DMS153 treated with DMSO at 0.1 percent for 48 hours (cell line): ENCODE results near the gene WSCD2.

Source experiments
- DNase-seq: peaks from one replicate; lab custom pipeline; 2025; ENCODE audit not compliant: unreplicated experiment; lab: John Stamatoyannopoulos, UW

Gene WSCD2

DNA sequence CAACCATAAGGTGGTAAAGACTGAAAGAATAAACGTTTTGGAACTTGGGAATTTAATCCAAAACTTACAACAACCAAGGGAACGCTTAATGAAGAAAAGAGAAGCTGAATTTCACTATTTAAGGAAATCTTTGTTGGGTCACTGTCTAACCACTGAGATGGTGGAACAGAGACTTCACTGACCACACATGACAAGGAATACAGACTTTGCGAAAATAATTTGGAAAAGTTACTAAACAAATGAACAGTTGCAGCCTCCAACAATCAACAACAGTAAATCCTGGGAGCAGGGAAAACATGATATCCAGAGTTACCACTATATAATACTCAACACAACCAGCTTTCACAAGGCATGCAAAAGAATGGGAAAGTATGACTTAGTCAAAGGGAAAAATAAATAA lies 131.0 kb downstream of the WSCD2 start:
- no peak for DNase-seq

DNA sequence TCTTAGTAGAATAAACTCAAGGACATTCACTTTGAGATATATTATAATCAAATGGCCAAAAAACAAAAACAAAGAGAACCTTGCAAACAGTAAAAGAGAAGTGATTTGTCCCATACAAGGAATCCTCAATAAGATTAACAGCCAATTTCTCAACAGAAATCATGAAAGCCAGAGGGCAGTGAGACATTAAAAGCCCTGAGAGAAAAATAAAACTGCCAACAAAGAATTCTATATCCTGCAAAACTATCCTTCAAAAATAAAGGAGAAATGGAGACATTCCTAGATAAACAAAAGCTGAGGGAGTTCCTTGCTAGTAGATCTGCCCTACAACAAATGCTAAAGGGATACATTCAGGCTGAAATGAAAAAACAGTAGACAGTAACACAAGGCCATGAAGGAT lies 131.9 kb downstream of the WSCD2 start:
- no peak for DNase-seq

DNA sequence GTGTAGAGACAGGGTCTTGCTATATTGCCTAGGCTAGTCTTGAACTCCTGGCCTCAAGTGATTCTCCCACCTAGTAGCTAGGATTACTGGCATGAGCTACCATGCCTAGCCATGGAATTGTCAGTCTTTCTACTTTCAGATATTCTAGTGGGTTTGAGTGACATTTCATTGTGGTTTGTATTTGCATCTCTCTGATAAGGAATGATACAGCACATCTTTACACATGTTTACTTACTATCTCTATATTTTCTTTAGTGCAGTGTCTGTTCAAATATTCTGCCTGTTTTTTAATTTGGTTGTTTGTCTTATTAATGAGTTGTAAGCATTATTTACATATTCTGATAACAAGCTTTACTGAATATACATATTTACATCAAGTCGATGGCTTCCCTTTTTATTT lies 136.4 kb downstream of the WSCD2 start:
- no peak for DNase-seq

DNA sequence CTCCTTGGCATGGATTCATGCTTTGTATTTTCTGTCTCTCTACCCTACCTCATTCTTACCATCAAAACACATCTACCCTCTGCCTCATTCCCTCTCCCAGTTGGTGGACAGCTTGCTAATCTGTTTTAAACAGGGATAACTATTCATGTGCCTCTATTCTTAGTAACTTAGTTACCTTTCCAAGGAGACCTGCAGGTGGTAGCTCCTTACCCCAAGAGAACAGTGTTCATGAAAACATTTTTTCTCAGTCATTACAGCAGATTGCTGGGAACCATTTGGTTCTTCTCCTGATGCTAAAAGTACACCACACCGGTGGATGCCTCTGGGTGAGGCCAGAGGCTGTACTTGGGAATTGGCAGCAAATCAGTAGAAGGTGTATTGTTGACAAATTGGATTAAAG lies 137.0 kb downstream of the WSCD2 start:
- DNase-seq = no peak

DNA sequence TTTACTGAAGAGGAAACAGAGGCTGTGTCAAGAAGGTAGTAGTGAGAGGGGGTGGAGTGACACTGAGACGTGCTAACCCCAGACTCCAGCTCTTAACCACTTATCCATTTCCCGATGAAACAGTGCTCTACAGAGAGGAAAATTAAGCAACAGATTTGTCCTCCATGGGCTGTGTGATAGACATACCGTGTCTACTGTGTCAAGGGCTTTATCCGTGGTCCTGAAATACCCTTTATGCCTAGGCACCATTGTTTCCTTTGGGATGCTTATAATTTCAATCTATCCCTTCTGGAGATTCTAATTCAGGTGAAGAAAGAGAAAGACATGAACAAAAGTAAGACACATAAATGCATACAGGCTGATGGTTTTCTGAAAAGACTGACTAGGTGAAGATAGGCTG lies 138.4 kb downstream of the WSCD2 start:
- no peak for DNase-seq

DNA sequence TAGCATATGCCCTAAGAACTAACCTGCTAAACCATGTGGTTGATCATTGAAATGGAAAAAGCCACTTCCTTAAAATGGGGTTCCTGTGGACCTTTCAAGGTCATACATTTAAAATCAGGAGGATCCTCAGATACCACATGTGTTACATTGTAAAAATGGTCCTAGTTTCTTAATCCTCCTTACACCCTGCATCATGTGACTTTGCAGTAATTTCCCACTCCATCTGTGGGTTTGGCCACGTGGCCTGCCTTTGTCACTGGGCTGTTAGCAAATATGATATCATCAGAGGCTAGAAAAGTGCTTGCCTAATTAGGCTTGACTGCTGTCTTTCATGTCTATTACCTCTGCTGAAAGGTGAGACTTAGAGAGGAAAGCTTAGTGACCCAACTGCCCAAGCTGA lies 139.3 kb downstream of the WSCD2 start:
- DNase-seq = no peak

DNA sequence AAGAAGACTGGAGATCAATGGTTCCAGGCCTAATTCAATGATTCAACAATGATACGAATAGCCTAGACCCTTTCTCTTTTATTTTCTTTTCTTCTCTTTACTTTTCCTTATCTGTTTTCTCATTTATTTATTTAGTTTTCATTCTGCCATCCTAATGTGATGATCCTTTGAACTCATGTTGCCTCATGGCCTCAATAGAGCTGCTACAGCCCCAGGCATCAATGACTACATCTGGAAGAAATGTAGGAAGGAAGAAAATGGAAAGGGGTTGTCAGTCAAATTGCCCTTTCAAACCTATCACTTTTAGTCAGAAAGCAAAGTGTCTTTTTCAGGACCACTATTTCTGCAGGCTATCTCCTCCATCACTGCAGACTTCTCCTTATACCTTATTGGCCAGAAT lies 140.1 kb downstream of the WSCD2 start:
- no peak for DNase-seq

DNA sequence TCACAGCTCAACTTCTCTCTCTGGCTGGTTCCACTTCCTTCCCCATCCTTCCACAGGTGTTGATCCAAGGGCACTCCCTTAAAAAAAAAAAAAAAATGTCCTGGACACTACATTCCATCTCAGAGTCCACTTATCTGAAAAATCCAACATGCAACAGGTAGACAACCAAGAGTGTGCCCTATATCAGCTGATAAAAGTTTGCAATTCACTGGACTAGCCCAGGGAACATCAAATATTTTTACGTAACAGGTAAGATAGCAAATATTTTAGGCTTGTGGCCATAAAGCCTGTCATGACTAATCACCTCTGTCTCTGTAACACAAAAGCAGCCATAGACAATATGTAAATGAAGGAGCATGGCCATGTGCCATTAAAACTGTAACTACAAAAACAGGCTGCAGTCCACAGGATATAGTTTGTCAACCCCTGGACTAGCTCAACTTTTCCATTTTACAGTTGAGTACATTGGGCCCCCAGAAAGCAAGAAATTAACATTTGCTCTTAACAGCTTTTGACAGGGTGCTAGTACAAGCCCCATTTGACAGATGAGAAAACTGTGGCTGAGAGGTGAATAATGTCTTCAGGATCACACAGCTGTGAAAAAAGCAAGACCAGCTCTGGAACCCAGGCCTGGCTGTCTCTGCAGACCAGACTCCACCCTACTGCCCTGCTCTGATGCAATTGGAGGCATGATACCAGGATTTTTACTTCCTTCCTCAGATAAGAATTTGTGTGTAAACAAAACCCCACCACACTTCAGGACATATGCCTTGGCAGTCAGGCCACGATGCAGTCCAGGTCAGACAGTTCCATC lies 141.2 kb downstream of the WSCD2 start:
- DNase-seq = no peak

DNA sequence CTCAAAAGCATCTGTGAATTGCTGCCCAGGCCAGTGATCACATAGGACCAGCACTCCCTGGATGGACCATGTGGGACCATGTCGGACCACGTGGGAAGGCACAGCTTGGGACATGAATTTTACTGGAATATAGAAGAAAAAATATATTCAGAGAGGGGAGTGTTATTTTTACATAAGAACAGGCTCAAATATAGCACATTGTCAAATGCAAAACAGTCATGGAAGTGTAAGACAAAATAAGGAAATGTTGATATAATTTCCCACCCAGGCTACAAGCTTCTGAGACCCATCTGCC lies 141.7 kb downstream of the WSCD2 start:
- DNase-seq = no peak

DNA sequence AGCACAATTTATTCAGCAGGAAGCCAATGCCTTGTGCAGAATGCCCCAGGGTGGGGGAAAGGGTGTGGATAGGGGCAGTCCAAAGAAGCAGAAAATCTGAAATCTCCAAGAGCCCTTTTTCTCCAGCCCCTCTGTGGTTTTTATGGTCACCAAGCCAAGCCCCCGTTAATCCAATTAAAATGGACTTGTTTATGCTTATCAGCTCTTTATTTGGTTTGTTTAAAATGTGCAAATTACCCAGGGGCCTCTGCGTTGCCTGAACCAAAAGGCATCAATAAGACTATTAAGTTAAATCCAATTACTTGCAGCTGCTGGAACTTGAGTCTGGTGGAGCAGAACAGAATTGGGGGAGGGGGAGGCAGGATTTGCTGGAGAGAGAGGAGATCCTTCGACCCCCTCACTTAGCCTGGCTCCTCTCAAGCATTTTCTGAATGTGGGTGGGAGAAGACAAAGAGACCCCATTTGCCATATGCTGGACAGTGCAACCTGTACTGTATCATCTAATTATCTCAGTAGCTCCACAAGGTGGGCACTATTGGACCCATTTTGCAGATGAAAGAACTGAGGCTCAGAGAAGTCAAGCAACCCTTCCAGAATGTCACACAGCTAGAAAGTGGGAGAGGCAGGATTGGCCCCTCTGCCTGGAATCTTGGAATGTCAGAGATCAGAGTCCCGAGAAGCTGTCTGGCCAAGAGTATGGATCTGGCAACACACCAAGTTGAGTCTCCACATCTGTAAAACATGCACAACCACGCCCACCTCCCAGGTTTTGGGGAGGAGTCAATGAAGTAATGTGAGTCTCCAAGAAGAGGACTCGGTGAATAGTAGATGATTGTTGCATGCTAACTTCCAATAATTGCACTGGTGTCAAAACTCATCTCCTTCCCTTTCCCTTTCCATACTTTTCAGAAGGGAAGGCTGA lies 143.1 kb downstream of the WSCD2 start:
- no peak for DNase-seq

DNA sequence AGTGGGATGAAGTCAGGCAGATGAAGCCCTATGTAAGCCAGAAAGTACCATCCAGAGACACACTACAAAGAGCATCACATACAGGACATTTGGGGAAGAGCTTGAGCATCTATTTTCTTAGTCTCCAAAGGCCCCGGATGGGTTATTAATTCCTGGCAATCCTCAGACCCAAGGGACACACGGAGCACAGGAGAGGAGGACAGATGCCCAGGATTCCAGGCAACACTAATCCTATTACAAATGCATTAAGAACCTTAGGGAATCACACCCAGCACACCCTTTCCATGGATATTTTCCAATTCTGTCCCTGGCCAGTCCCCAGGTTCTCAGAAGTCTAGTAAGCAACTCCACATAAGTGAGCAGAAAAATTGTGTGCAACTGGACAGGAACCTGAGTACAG lies 144.1 kb downstream of the WSCD2 start:
- DNase-seq = no peak

DNA sequence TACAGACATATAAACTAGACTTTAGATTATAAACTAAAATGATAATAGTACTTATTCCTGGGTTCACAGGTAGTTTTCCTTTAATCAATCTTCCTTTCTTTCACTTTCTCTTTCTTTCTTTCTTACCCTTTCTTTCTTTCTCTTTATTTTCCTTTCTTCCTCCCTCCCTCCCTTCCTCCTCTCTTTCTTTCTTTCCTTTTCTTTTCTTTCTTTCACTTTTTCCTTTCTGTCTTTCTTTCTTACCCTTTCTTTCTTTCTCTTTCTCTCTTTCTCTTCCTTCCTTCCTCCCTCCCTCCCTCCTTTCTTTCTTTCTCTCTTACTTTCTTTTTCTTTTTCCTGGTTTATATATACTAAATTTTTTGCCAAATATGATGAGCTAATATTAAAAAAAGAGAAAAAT lies 148.5 kb downstream of the WSCD2 start:
- no peak for DNase-seq

DNA sequence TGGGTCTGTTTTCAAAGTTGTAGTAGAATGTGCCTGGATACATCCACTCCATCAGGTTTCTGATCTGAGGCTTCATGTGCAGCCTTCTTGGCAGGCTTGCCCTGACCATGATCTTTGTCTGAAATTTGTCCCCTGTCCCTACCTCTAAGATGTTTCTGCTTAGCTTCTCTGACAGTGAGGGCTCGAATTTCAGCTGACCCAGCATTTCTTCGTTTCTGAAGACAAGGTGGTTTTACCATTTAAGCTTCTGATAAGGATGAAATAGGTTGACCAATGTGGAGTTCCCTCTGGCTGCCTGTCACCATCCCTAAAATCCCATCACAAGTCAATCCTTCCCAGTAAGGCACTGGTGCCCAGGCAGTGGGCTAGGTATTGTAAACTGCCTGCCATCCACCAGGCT lies 153.1 kb downstream of the WSCD2 start:
- no peak for DNase-seq

DNA sequence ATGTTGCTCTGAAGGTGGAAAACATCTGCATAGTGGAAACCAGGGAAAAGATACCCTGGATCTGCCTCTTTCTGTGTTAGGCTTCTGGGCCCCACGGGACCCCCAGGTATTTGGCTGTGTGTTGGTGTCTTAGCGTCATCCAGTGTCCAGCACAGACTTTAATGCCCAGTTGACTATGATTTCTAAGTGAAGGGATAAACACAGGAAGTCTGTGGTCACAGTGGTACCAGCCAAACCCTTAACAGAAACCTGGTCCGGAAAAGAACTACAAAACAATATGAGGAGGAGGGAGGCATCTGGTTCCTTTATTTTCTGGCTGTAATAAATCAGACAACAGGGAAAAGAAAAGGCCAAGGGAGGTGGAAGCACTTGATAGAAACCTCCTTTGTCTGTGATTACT lies 153.6 kb downstream of the WSCD2 start:
- DNase-seq = no peak

DNA sequence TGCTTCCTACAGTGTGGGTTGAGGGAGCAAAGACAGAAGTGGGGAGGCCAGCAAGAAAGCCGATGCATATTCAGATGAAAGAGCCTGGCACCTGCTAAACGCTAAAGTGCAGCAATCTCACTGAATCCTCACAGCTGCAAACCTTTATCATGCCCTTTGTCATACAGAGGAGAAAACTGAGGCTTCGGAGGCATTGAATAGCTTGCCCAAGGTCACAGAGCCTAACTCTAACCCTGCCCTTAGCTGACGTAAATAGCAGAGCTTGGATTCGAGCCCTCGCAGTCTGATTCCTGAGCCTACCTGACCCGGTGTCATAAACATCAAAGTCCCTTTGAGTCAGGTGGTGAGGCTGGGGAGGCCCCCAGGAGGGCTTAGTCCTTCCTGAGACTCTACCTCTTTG lies 155.1 kb downstream of the WSCD2 start:
- no peak for DNase-seq

DNA sequence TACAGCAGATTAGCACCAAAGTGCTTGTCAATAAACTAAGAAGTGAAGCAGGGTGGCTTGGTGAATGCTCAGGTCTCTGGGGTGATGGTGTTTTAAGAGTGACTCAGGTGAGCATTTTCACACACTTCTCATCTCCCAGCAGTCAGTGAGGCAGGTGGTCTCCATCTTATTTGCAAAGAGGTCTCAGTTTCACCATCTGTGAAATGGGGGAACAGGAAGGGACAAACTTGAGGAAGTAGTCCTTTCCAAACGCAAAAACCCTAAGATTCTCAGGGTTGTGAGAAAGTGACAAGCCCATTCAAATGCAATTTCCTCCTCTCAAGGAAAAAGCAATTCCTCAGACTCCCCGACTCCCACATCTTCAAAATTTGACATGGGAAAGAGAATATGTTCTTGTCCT lies 155.9 kb downstream of the WSCD2 start:
- no peak for DNase-seq

DNA sequence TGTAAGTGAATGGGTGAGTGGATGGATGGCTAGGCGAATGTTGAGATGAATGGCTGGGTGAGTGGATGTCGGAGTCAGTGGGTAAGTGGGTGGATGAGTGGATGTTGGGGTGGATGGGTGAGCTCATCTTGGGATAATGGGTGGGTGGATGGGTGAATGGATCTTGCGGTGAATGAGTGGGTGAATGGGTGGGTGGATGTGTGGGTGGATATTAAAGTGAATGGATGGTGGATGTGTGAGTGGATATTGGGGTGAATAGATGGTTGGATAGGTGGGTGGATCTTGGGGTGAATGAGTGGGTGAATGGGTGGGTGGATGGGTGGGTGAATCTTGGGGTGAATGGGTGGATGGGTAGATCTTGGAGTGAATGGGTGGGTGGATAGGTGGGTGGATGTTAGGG lies 158.1 kb downstream of the WSCD2 start:
- DNase-seq = no peak

DNA sequence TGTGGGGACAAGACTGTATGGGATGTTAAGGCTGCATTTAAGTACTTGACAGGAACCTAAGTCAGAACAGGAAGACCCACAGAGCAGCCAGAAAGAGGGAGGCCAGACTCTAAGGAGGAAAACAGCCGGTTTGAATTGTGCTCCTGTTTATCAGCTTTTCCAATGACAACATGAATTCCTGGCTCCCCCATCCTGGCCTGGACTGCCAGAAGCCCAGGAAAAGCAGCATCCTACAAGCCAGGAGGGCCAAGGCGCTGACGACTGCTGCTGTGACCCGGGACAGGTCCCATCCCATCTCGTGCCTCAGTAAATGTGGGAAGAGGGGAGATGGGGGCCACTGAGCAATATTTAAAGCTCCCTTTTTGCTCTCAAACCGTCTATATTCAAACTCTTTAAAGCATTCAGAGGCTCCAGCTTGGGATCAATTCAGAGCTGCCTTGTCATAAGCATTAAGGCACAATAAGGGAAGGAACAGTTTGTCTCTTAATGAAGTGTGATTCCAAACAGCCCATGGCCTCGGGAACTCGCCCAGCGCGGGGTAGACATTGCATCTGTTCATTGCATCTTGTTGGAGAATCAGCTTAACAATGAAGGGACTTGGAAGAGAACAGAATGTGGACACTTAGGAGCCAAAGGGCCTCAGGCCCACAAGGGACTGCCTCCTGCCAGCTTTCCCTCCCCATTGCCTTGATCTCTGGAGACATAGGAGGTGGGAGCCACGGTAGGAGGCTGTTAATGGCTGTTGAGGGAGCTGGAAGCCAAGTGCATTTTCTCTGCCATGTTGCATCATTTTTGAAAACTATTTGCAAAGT lies 160.5 kb downstream of the WSCD2 start:
- no peak for DNase-seq

DNA sequence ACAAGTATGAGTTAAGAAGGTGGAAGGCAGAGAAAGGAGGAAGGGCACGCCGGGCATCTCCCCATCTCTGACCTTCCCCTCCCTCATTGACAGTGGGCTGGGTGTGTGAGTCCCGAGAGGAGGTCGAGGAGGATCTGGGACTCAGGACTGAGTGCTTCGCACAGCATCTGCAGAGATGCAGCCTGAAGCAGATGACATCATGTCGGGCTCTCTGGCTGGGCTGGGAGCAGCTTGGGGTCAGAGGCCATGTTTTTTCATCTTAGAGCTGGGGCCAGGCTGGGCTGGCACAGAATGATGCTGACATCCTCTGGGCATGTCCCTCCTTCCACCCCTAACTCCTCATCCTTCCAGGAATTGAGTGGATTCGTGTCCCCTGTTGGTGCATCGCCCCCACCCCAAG lies 166.6 kb downstream of the WSCD2 start:
- DNase-seq = no peak

DNA sequence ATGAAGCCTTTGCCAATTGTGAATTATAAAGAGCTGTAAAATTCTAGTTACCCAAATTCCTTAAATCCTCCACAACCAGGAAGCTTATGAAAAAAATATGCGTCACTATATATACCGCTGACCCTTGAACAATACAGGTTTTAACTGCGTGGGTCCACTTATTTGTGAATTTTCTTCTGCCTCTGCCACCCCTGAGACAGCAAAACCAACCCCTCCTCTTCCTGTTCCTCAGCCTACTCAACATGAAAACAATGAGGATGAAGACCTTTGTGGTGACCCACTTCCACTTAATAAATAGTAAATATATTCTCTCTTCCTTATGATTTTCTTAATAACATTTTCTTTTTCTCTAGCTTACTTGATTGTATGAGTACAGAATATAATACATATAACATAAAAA lies 167.9 kb downstream of the WSCD2 start:
- DNase-seq = no peak

DNA sequence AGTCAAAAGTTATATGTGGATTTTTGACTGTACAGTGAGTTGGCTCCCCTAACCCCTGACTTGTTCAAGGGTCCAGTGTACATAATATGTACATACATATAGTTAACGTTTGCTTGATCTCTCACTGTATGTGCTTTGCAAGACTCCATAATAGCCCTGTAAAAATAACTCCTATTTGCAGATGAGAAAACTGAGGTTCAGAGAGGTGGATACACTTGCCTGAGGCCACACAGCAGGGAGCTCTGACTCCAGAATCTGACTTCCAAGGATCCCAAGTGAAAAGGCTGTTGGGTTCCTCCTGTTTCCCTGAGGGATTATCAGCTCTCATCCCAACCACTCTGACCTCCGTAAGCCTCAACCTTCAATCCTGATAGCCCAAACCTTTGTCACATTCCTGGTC lies 168.3 kb downstream of the WSCD2 start:
- no peak for DNase-seq
